WI38 (cell line): ENCODE results near the gene NFATC2.
A peak's percentile ranks its signal among the peaks of the same experiment; 100 is the strongest.

ENCODE experiments used
- H3K4me3 ChIP-seq: 2 replicates; pipeline ENCODE4 v1.5.1; 2011; ENCODE audit warnings: low read depth, mild to moderate bottlenecking, control low read depth, low read length
- TF ChIP-seq, protein P1 (sequence below): IDR thresholded peaks from 2 replicates; pipeline ENCODE4 v1.5.1; 2012; ENCODE audit warnings: low read depth, mild to moderate bottlenecking, control low read depth, low read length

NFATC2 gene

DNA sequence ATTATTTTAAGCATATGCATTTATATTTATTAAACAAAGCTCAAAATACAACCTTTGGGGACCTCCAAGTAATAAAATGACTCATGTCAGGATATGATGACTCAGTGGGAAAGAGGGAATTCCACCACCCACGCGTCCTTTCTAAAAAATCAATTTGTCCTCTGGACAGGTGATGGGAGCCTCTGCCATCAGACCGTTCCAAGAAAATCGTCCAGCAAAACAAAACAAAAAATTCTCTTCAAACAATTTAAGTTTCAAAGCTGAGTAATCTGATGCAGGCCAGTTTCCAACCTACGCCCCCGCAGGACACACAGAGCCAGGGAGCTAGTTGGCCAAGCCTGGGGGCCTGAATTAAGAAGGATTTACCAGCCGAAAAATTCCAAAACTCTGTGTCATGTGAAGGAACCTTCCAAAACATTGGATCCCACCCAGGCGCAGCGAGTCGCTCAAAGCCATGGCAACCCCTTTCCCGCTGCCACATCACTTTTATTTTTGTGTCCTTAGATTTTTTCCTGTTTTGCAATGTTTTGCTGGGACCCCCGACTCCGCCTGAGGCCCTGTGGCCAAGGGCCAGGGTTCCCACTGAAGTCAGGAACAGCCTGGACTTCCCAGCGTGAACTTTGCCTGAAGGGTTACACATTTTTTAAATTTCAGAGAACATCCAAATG lies 95.3 kb downstream of the NFATC2 start:
- H3K4me3 ChIP-seq: peak overlapping the region; percentile 37

DNA sequence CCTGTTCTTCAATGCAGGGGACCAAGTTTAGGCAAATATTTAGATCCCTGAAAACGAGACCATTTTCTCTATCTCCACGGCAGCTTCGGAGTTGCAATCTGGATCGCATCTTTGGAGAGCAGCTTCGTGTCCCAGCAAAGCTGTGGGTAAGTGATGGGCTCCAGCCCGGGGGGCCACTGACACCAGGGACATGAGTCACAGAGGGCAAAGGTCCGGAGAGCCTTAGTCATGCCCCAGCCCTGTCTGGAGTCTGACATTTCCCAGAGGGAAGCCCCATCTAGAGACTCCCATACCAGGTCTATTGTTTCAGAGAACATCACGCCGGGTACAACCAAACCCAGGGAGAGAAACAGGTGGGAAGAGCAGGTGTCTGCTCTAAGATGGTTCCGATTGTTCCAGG lies 95.9 kb downstream of the NFATC2 start:
- peak overlapping the region; percentile 11; the same call in 1 of the 2 replicates for H3K4me3 ChIP-seq
- TF ChIP-seq, protein P1, sequence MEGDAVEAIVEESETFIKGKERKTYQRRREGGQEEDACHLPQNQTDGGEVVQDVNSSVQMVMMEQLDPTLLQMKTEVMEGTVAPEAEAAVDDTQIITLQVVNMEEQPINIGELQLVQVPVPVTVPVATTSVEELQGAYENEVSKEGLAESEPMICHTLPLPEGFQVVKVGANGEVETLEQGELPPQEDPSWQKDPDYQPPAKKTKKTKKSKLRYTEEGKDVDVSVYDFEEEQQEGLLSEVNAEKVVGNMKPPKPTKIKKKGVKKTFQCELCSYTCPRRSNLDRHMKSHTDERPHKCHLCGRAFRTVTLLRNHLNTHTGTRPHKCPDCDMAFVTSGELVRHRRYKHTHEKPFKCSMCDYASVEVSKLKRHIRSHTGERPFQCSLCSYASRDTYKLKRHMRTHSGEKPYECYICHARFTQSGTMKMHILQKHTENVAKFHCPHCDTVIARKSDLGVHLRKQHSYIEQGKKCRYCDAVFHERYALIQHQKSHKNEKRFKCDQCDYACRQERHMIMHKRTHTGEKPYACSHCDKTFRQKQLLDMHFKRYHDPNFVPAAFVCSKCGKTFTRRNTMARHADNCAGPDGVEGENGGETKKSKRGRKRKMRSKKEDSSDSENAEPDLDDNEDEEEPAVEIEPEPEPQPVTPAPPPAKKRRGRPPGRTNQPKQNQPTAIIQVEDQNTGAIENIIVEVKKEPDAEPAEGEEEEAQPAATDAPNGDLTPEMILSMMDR: no peak

More for the DNA sequence above, 95.3 kb downstream of the NFATC2 start:
- TF ChIP-seq, protein P1: no peak

DNA sequence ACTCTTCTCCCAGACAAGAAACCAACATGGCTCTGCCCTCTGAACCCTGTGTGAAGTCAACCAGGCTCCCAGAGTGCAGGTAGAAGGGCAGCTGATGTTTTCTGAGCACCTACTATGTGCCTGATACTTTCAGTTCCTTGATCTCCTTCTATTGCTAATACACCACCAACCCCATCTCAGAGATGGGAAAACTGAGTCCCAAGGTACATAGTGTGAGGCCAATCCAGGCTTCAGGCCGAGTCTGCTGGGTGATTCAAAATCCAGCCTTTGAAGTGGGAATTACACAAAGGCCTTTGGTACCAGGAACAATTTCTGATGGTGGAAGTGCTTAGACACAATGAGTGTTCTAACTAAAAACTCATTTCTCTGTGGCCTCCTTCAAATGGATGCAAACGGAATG lies 96.3 kb downstream of the NFATC2 start:
- H3K4me3 ChIP-seq: no peak overlapping the region
- TF ChIP-seq, protein P1: no peak

DNA sequence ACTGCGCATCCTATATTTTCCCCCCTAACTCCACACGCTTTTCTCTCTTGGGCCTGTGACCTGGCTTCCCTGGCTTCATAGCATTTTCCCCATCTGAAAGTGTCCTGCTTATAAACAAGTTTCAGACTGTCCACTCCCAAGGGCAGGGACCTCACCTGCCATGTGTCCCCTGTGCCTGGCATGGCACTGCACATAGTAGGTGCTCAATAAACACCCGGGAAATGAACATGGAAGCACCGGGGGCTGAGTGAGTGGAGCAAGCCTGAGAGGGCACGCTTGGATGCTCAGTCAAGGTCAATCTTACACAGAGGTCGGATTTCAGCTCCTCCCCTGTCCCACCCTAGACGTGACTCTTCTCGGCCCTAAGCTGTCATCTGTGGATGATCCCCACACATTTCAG lies 96.9 kb downstream of the NFATC2 start:
- no peak overlapping the region for H3K4me3 ChIP-seq
- TF ChIP-seq, protein P1: no peak

DNA sequence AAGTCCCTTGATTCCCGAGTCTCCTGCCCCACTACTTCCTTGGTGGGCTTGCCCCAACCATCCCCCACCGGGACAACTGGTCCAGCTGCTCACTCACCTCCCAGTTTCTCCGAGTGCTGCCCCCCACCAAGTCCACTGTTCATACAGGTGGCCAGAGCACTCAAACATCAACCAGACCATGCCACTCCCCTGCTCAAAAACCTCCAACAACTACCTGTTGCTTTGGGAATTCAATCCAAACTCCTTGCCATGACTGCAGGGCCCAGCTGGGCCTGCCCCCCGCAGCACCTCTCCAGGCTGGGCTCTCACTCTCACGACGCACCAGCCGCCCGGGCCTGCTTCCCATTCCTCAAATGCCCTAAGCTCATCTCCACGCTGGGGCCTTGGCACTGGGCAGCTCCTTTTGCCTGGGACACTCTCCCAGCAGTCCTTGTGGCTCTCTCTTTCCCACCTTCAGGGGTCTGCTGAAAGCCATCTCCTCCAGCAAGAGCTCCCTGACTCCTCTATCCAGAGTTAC lies 97.5 kb downstream of the NFATC2 start:
- TF ChIP-seq, protein P1: no peak
- H3K4me3 ChIP-seq: no peak overlapping the region

DNA sequence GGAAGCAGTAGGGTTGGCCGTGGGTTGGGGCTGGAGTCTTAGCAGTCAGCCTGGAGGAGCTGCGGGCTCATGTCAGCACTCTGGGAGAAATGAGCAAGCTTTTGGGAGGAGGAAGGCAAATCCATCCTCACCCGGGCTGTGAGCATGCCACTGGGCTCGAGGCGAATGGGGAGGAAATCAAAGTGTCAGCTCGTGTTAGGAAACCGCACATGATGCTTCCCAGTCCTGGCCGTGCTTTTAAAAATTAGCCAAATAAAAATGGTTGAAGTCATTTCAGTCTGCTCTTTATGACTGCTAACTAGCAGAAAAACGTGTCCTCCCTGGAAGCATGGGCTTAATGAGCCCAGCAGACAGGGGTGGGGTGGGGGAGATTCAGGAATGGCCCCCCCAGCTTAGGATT lies 98.1 kb downstream of the NFATC2 start:
- TF ChIP-seq, protein P1: no peak
- H3K4me3 ChIP-seq: no peak overlapping the region

DNA sequence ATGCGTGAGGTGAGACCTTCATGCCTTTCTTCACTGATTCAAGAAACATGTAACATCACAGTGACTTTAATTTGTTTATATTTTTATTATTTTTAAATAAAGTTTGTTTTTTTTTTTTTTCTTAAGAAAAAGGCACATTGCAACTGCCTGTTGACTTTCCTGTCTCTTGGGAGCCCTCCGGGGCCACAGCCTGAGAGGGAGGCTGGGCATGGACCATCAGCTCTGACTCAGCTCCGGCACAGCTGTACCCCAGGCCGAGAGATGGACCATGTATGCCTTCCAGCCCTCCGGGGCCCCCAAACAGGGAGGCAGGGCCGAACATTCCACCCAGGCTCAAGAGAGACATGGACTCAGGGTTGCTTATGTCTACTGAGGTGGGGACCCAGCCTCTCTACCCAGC lies 99.9 kb downstream of the NFATC2 start:
- H3K4me3 ChIP-seq: no peak overlapping the region
- TF ChIP-seq, protein P1: no peak
